H1 (cell line): ENCODE results near the gene VGLL3. TPM values are rescaled to one million over a fixed set of nuclear protein-coding genes. Genes with fewer than 3 reads are reported as not detected.

ENCODE experiments used
- ATF3 ChIP-seq: IDR thresholded peaks from 2 replicates; pipeline ENCODE4 v1.6.1; 2011; ENCODE audit warnings: low read depth, mild to moderate bottlenecking, low read length; ENCODE audit not compliant: insufficient read depth
- CHD2 ChIP-seq: IDR thresholded peaks from 2 replicates; pipeline ENCODE4 v1.6.1; 2012; ENCODE audit warnings: low read length, improper control_type of control experiment
- RBBP5 ChIP-seq: IDR thresholded peaks from 2 replicates; pipeline ENCODE4 v1.7.1; 2012; ENCODE audit warnings: low read depth, mild to moderate bottlenecking, inconsistent platforms, low read length, moderate library complexity, borderline replicate concordance
- RXRA ChIP-seq: IDR thresholded peaks from 2 replicates; pipeline ENCODE4 v1.6.1; 2011; ENCODE audit warnings: low read depth, mild to moderate bottlenecking, low read length, moderate library complexity; ENCODE audit not compliant: insufficient read depth
- polyA plus RNA-seq, 7 experiments: library from polyadenylated mRNA; depleted of rRNA in 3 of 7; stranded (reverse) in 5 of 7; unstranded in 2 of 7; fragments of >200 nt in 5 of 7; fragments of 200-250 nt in 2 of 7; gene quantifications; 1 replicate in 5 of 7; 2 replicates in 1 of 7; 4 replicates in 1 of 7; pipeline versions ENCODE4 v1.2.1 to v1.2.3, GENCODE V29; 2011 to 2013; ENCODE audit warnings: missing spikeins in 2 of 7, mixed read lengths in 2 of 7
- total RNA-seq: library from RNA; stranded (reverse); fragmentation: NEBNext Ultra II Directional; extraction: Animal tissue kit (Norgen Biotek cat#: 25700); gene quantifications from 2 replicates; pipeline ENCODE4 v1.2.1, GENCODE V29; 2021

Gene VGLL3
- total and polyA plus RNA-seq, 2 of the 8 experiments (the other 6 are each of a cell fraction or from before 2014, with no cell fraction given): 13.4 to 24.2 TPM

- no peak for TF ChIP-seq RXRA
- no peak for TF ChIP-seq ATF3
- no peak for TF ChIP-seq CHD2
- TF ChIP-seq RBBP5: no peak
Observed at GRCh38 chr3:86965166-86965565, 25.8 kb downstream of the VGLL3 start (continued).
